H9 (cell line): ENCODE data around the gene CLIP1. TPM values are rescaled to one million over a fixed set of nuclear protein-coding genes. Genes with fewer than 3 reads are reported as not detected.

ENCODE experiments used
- DNase-seq: peaks from one replicate; pipeline ENCODE4 v3.0.0-alpha.2; 2017
- H2AFZ ChIP-seq: one replicate; pipeline ENCODE4 v1.6.1; 2013; ENCODE audit warnings: mild to moderate bottlenecking, low read length, control low read depth, moderate library complexity
- H2AK5ac ChIP-seq: 2 replicates; pipeline ENCODE4 v1.6.1; 2013; ENCODE audit warnings: low read length, control low read depth, mixed read lengths; ENCODE audit not compliant: insufficient read length
- H2BK120ac ChIP-seq: one replicate; pipeline ENCODE4 v1.6.1; 2013; ENCODE audit warnings: low read depth, mild to moderate bottlenecking, low read length, control low read depth, inconsistent platforms; ENCODE audit not compliant: poor library complexity, severe bottlenecking
- H2BK12ac ChIP-seq: 2 replicates; pipeline ENCODE4 v1.6.1; 2013; ENCODE audit warnings: low read length, control low read depth, mixed read lengths, low read depth; ENCODE audit not compliant: insufficient read length
- H2BK15ac ChIP-seq: 2 replicates; pipeline ENCODE4 v1.6.1; 2013; ENCODE audit warnings: low read depth, low read length, control low read depth
- H2BK20ac ChIP-seq: one replicate; pipeline ENCODE4 v1.6.1; 2013; ENCODE audit warnings: low read depth, mild to moderate bottlenecking, low read length, control low read depth, inconsistent platforms; ENCODE audit not compliant: poor library complexity, severe bottlenecking
- H2BK5ac ChIP-seq: 2 replicates; pipeline ENCODE4 v1.6.1; 2013; ENCODE audit warnings: low read length, control low read depth, mixed read lengths; ENCODE audit not compliant: insufficient read length
- H3K14ac ChIP-seq: 2 replicates; pipeline ENCODE4 v1.6.1; 2013; ENCODE audit warnings: low read length, control low read depth; ENCODE audit not compliant: insufficient read depth
- H3K18ac ChIP-seq: 2 replicates; pipeline ENCODE4 v1.6.1; 2013; ENCODE audit warnings: low read depth, mild to moderate bottlenecking, mixed read lengths, low read length, control low read depth; ENCODE audit not compliant: insufficient read length
- H3K23ac ChIP-seq: 2 replicates; pipeline ENCODE4 v1.6.1; 2013; ENCODE audit warnings: low read length, control low read depth, mixed read lengths, low read depth; ENCODE audit not compliant: insufficient read length
- H3K23me2 ChIP-seq: 2 replicates; pipeline ENCODE4 v1.6.1; 2013; ENCODE audit warnings: low read depth, mild to moderate bottlenecking, mixed read lengths, low read length, control low read depth; ENCODE audit not compliant: insufficient read length, poor library complexity, severe bottlenecking
- H3K27ac ChIP-seq: 2 replicates; pipeline ENCODE4 v1.5.1; 2013; ENCODE audit warnings: low read length, control low read depth, mixed read lengths, low read depth; ENCODE audit not compliant: insufficient read length
- H3K27me3 ChIP-seq: 2 replicates; pipeline ENCODE4 v1.6.1; 2013; ENCODE audit warnings: low read length, control low read depth, inconsistent platforms; ENCODE audit not compliant: insufficient read depth
- H3K4ac ChIP-seq: 2 replicates; pipeline ENCODE4 v1.6.1; 2013; ENCODE audit warnings: low read depth, mild to moderate bottlenecking, control low read depth, inconsistent platforms, low read length, moderate library complexity
- H3K4me1 ChIP-seq: 2 replicates; pipeline ENCODE4 v1.6.1; 2013; ENCODE audit warnings: low read length, control low read depth, inconsistent platforms; ENCODE audit not compliant: insufficient read depth
- H3K4me2 ChIP-seq: 2 replicates; pipeline ENCODE4 v1.6.1; 2013; ENCODE audit warnings: low read length, control low read depth, mixed read lengths; ENCODE audit not compliant: insufficient read length, insufficient read depth
- H3K56ac ChIP-seq: 2 replicates; pipeline ENCODE4 v1.6.1; 2013; ENCODE audit warnings: low read depth, mild to moderate bottlenecking, mixed read lengths, low read length, control low read depth; ENCODE audit not compliant: insufficient read length
- H3K79me1 ChIP-seq: 2 replicates; pipeline ENCODE4 v1.6.1; 2013; ENCODE audit warnings: low read depth, mild to moderate bottlenecking, moderate library complexity, low read length, control low read depth, inconsistent platforms; ENCODE audit not compliant: insufficient read depth, poor library complexity, severe bottlenecking
- H3K79me2 ChIP-seq: 2 replicates; pipeline ENCODE4 v1.6.1; 2013; ENCODE audit warnings: low read length, control low read depth, inconsistent platforms; ENCODE audit not compliant: insufficient read depth
- H3K9ac ChIP-seq: 2 replicates; pipeline ENCODE4 v1.6.1; 2013; ENCODE audit warnings: low read length, control low read depth, mixed read lengths; ENCODE audit not compliant: insufficient read length; ENCODE audit errors: extremely low read depth
- H3K9me3 ChIP-seq: one replicate; pipeline ENCODE4 v1.6.1; 2013; ENCODE audit warnings: low read depth, low read length, inconsistent platforms; ENCODE audit not compliant: control insufficient read depth
- H3T11ph ChIP-seq: one replicate; pipeline ENCODE4 v1.6.1; 2013; ENCODE audit warnings: mild to moderate bottlenecking, low read length, control low read depth, inconsistent platforms
- H4K20me1 ChIP-seq: one replicate; pipeline ENCODE4 v1.6.1; 2013; ENCODE audit not compliant: control insufficient read depth, insufficient read length, insufficient read depth
- H4K5ac ChIP-seq: 2 replicates; pipeline ENCODE4 v1.6.1; 2013; ENCODE audit warnings: low read depth, mild to moderate bottlenecking, mixed read lengths, low read length, control low read depth; ENCODE audit not compliant: insufficient read length
- H4K8ac ChIP-seq: replicated peaks from 2 replicates; pipeline ENCODE4 v1.6.1; 2013; ENCODE audit warnings: low read length, control low read depth, mixed read lengths, low read depth; ENCODE audit not compliant: insufficient read length
- H4K91ac ChIP-seq: 2 replicates; pipeline ENCODE4 v1.6.1; 2013; ENCODE audit warnings: low read depth, mild to moderate bottlenecking, moderate library complexity, mixed read lengths, low read length, control low read depth; ENCODE audit not compliant: insufficient read length
- H3K27ac Mint-ChIP-seq, 3 experiments: 2 replicates in 2 of 3; 3 replicates in 1 of 3; pipeline ENCODE4 v1.8.0; 2020 to 2021; ENCODE audit warnings: mixed read lengths in 3 of 3, mild to moderate bottlenecking in 1 of 3, moderate library complexity in 1 of 3
- H3K27me3 Mint-ChIP-seq: 2 replicates; pipeline ENCODE4 v1.8.0; 2021; ENCODE audit warnings: low read depth, mild to moderate bottlenecking, moderate library complexity, mixed read lengths
- H3K36me3 Mint-ChIP-seq, 3 experiments: 2 replicates in 2 of 3; 3 replicates in 1 of 3; pipeline ENCODE4 v1.8.0; 2020 to 2021; ENCODE audit warnings: low read depth in 3 of 3, mixed read lengths in 3 of 3; ENCODE audit not compliant: insufficient read depth in 1 of 3
- H3K4me1 Mint-ChIP-seq, 2 experiments: 2 replicates each; pipeline ENCODE4 v1.8.0; 2020; ENCODE audit warnings: mixed read lengths in 2 of 2
- H3K4me3 Mint-ChIP-seq, 2 experiments: 2 replicates in 1 of 2; 3 replicates in 1 of 2; pipeline ENCODE4 v1.8.0; 2020 to 2021; ENCODE audit warnings: mild to moderate bottlenecking in 2 of 2, mixed read lengths in 2 of 2, moderate library complexity in 1 of 2
- H3K9me3 Mint-ChIP-seq, 2 experiments: 2 replicates in 1 of 2; 3 replicates in 1 of 2; pipeline ENCODE4 v1.8.0; 2020; ENCODE audit warnings: mild to moderate bottlenecking in 2 of 2, mixed read lengths in 2 of 2, moderate library complexity in 1 of 2
- WGBS: extraction: QIAGEN DNeasy Blood & Tissue Kit; methylation state at CpG from one replicate; pipeline ENCODE4 v1.1.7; 2013; ENCODE audit warnings: missing lambda C conversion rate, low lambda C conversion rate, mixed read lengths; ENCODE audit not compliant: insufficient read length; ENCODE audit errors: extremely low coverage; 5-methylcytosine and 5-hydroxymethylcytosine counted together
- total RNA-seq: library from RNA; stranded (reverse); gene quantifications from 2 replicates; pipeline ENCODE4 v1.2.1, GENCODE V29; 2021
- TF ChIP-seq, protein P1 (sequence below): fragments of 200-600 bp; sonication (generic); conservative IDR thresholded peaks from 3 replicates; pipeline ENCODE4 v1.8.0; 2021; ENCODE audit warnings: antibody characterized with exemption, mild to moderate bottlenecking

The CLIP1 gene
- total RNA-seq, 1 experiment from 2014 or later = 23.6 TPM

DNA sequence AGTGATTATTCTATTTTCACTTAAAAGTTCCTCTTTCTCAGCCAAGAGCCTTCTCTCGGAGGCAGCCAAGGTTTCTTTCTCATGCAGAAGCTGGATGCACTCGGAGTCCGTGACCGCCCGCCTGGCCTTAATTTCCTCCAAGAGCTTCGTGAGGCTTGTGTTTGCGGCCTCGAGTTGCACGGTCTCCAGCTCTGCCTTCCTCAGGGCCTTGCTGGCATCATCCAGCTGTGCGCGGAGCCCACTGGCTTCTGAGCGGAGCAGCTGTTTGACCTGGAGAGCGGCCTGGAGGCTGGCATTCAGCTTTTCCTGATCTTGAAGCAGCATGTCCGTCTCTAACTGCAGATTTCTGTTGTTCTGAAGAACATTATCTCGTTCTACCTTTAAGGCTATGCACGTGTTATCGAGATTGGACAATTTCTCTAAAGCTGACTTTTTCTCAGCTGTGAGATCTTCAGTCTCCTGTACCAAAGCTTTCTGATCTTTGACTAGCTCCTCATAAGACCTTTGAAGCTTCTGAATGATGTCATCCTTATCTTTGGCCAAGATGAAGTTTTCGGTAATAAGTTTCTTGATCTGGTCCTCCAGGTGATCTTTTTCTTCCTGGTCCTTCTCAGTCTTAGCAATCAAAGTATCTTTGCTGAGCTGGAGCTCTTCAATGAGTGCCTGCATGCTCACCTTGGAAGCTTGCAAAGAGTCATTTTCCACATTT lies 99.0 kb downstream of the CLIP1 start:
- H4K20me1 ChIP-seq = no peaks in the 10 kb centered on the region
- H2AFZ ChIP-seq = no peak overlapping the region
- H3K4ac ChIP-seq = no peak overlapping the region
- H3K23ac ChIP-seq = no peak overlapping the region
- H2AK5ac ChIP-seq = no peak overlapping the region
- no peak overlapping the region for H2BK12ac ChIP-seq
- no peaks in the 10 kb centered on the region for H3K27me3 ChIP-seq
- no peak overlapping the region for H3T11ph ChIP-seq
- H3K9me3 Mint-ChIP-seq = no peaks in the 10 kb centered on the region
- H2BK15ac ChIP-seq = no peak overlapping the region
- no peaks in the 10 kb centered on the region for H3K79me1 ChIP-seq
- no peaks in the 10 kb centered on the region; the same call in 1 of the 2 replicates for H3K79me2 ChIP-seq
- no peak overlapping the region for H3K9ac ChIP-seq
- H4K91ac ChIP-seq = no peak overlapping the region
- H3K27me3 Mint-ChIP-seq = no peaks in the 10 kb centered on the region
- H3K4me1 ChIP-seq = no peaks in the 10 kb centered on the region
- peaks cover 0 to 9% of the 10 kb centered on the region in 2 experiments; a peak in 2 of 4 replicates for H3K4me1 Mint-ChIP-seq
- DNase-seq = no peak
- no peak overlapping the region for H4K8ac ChIP-seq
- no peak overlapping the region for H2BK120ac ChIP-seq
- H3K4me3 Mint-ChIP-seq = no peak overlapping the region
- no peak overlapping the region for H3K4me2 ChIP-seq
- no peaks in the 10 kb centered on the region for H3K9me3 ChIP-seq
- no peak overlapping the region for H3K18ac ChIP-seq
- no peak overlapping the region for H3K27ac ChIP-seq
- no peaks in the 10 kb centered on the region for H3K23me2 ChIP-seq
- H2BK5ac ChIP-seq = no peak overlapping the region
- no peak overlapping the region for H3K56ac ChIP-seq
- H3K36me3 Mint-ChIP-seq = peaks cover 5 to 26% (median 17%) of the 10 kb centered on the region in 3 experiments; a peak in 6 of 7 replicates
- H4K5ac ChIP-seq = no peak overlapping the region
- no peak overlapping the region for H3K27ac Mint-ChIP-seq
- H2BK20ac ChIP-seq = no peak overlapping the region
- TF ChIP-seq, protein P1, sequence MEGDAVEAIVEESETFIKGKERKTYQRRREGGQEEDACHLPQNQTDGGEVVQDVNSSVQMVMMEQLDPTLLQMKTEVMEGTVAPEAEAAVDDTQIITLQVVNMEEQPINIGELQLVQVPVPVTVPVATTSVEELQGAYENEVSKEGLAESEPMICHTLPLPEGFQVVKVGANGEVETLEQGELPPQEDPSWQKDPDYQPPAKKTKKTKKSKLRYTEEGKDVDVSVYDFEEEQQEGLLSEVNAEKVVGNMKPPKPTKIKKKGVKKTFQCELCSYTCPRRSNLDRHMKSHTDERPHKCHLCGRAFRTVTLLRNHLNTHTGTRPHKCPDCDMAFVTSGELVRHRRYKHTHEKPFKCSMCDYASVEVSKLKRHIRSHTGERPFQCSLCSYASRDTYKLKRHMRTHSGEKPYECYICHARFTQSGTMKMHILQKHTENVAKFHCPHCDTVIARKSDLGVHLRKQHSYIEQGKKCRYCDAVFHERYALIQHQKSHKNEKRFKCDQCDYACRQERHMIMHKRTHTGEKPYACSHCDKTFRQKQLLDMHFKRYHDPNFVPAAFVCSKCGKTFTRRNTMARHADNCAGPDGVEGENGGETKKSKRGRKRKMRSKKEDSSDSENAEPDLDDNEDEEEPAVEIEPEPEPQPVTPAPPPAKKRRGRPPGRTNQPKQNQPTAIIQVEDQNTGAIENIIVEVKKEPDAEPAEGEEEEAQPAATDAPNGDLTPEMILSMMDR = no peak
- H3K14ac ChIP-seq = no peak overlapping the region
- no CpG with 5 or more reads among the region's 18 CpGs for WGBS
